H9 (cell line): Measurements from ENCODE around the gene MIPOL1. TPM values are rescaled to one million over a fixed set of nuclear protein-coding genes. Genes with fewer than 3 reads are reported as not detected.

Source experiments
- DNase-seq: peaks from one replicate; pipeline ENCODE4 v3.0.0-alpha.2; 2017
- H2AFZ ChIP-seq: one replicate; pipeline ENCODE4 v1.6.1; 2013; ENCODE audit warnings: mild to moderate bottlenecking, low read length, control low read depth, moderate library complexity
- H2AK5ac ChIP-seq: 2 replicates; pipeline ENCODE4 v1.6.1; 2013; ENCODE audit warnings: low read length, control low read depth, mixed read lengths; ENCODE audit not compliant: insufficient read length
- H2BK120ac ChIP-seq: one replicate; pipeline ENCODE4 v1.6.1; 2013; ENCODE audit warnings: low read depth, mild to moderate bottlenecking, low read length, control low read depth, inconsistent platforms; ENCODE audit not compliant: poor library complexity, severe bottlenecking
- H2BK12ac ChIP-seq: 2 replicates; pipeline ENCODE4 v1.6.1; 2013; ENCODE audit warnings: low read length, control low read depth, mixed read lengths, low read depth; ENCODE audit not compliant: insufficient read length
- H2BK15ac ChIP-seq: 2 replicates; pipeline ENCODE4 v1.6.1; 2013; ENCODE audit warnings: low read depth, low read length, control low read depth
- H2BK20ac ChIP-seq: one replicate; pipeline ENCODE4 v1.6.1; 2013; ENCODE audit warnings: low read depth, mild to moderate bottlenecking, low read length, control low read depth, inconsistent platforms; ENCODE audit not compliant: poor library complexity, severe bottlenecking
- H2BK5ac ChIP-seq: 2 replicates; pipeline ENCODE4 v1.6.1; 2013; ENCODE audit warnings: low read length, control low read depth, mixed read lengths; ENCODE audit not compliant: insufficient read length
- H3K14ac ChIP-seq: 2 replicates; pipeline ENCODE4 v1.6.1; 2013; ENCODE audit warnings: low read length, control low read depth; ENCODE audit not compliant: insufficient read depth
- H3K18ac ChIP-seq: 2 replicates; pipeline ENCODE4 v1.6.1; 2013; ENCODE audit warnings: low read depth, mild to moderate bottlenecking, mixed read lengths, low read length, control low read depth; ENCODE audit not compliant: insufficient read length
- H3K23ac ChIP-seq: 2 replicates; pipeline ENCODE4 v1.6.1; 2013; ENCODE audit warnings: low read length, control low read depth, mixed read lengths, low read depth; ENCODE audit not compliant: insufficient read length
- H3K23me2 ChIP-seq: 2 replicates; pipeline ENCODE4 v1.6.1; 2013; ENCODE audit warnings: low read depth, mild to moderate bottlenecking, mixed read lengths, low read length, control low read depth; ENCODE audit not compliant: insufficient read length, poor library complexity, severe bottlenecking
- H3K27ac ChIP-seq: 2 replicates; pipeline ENCODE4 v1.5.1; 2013; ENCODE audit warnings: low read length, control low read depth, mixed read lengths, low read depth; ENCODE audit not compliant: insufficient read length
- H3K27me3 ChIP-seq: 2 replicates; pipeline ENCODE4 v1.6.1; 2013; ENCODE audit warnings: low read length, control low read depth, inconsistent platforms; ENCODE audit not compliant: insufficient read depth
- H3K4ac ChIP-seq: 2 replicates; pipeline ENCODE4 v1.6.1; 2013; ENCODE audit warnings: low read depth, mild to moderate bottlenecking, control low read depth, inconsistent platforms, low read length, moderate library complexity
- H3K4me1 ChIP-seq: 2 replicates; pipeline ENCODE4 v1.6.1; 2013; ENCODE audit warnings: low read length, control low read depth, inconsistent platforms; ENCODE audit not compliant: insufficient read depth
- H3K4me2 ChIP-seq: 2 replicates; pipeline ENCODE4 v1.6.1; 2013; ENCODE audit warnings: low read length, control low read depth, mixed read lengths; ENCODE audit not compliant: insufficient read length, insufficient read depth
- H3K56ac ChIP-seq: 2 replicates; pipeline ENCODE4 v1.6.1; 2013; ENCODE audit warnings: low read depth, mild to moderate bottlenecking, mixed read lengths, low read length, control low read depth; ENCODE audit not compliant: insufficient read length
- H3K79me1 ChIP-seq: 2 replicates; pipeline ENCODE4 v1.6.1; 2013; ENCODE audit warnings: low read depth, mild to moderate bottlenecking, moderate library complexity, low read length, control low read depth, inconsistent platforms; ENCODE audit not compliant: insufficient read depth, poor library complexity, severe bottlenecking
- H3K79me2 ChIP-seq: 2 replicates; pipeline ENCODE4 v1.6.1; 2013; ENCODE audit warnings: low read length, control low read depth, inconsistent platforms; ENCODE audit not compliant: insufficient read depth
- H3K9ac ChIP-seq: 2 replicates; pipeline ENCODE4 v1.6.1; 2013; ENCODE audit warnings: low read length, control low read depth, mixed read lengths; ENCODE audit not compliant: insufficient read length; ENCODE audit errors: extremely low read depth
- H3K9me3 ChIP-seq: one replicate; pipeline ENCODE4 v1.6.1; 2013; ENCODE audit warnings: low read depth, low read length, inconsistent platforms; ENCODE audit not compliant: control insufficient read depth
- H3T11ph ChIP-seq: one replicate; pipeline ENCODE4 v1.6.1; 2013; ENCODE audit warnings: mild to moderate bottlenecking, low read length, control low read depth, inconsistent platforms
- H4K20me1 ChIP-seq: one replicate; pipeline ENCODE4 v1.6.1; 2013; ENCODE audit not compliant: control insufficient read depth, insufficient read length, insufficient read depth
- H4K5ac ChIP-seq: 2 replicates; pipeline ENCODE4 v1.6.1; 2013; ENCODE audit warnings: low read depth, mild to moderate bottlenecking, mixed read lengths, low read length, control low read depth; ENCODE audit not compliant: insufficient read length
- H4K8ac ChIP-seq: replicated peaks from 2 replicates; pipeline ENCODE4 v1.6.1; 2013; ENCODE audit warnings: low read length, control low read depth, mixed read lengths, low read depth; ENCODE audit not compliant: insufficient read length
- H4K91ac ChIP-seq: 2 replicates; pipeline ENCODE4 v1.6.1; 2013; ENCODE audit warnings: low read depth, mild to moderate bottlenecking, moderate library complexity, mixed read lengths, low read length, control low read depth; ENCODE audit not compliant: insufficient read length
- H3K27ac Mint-ChIP-seq, 3 experiments: 2 replicates in 2 of 3; 3 replicates in 1 of 3; pipeline ENCODE4 v1.8.0; 2020 to 2021; ENCODE audit warnings: mixed read lengths in 3 of 3, mild to moderate bottlenecking in 1 of 3, moderate library complexity in 1 of 3
- H3K27me3 Mint-ChIP-seq: 2 replicates; pipeline ENCODE4 v1.8.0; 2021; ENCODE audit warnings: low read depth, mild to moderate bottlenecking, moderate library complexity, mixed read lengths
- H3K36me3 Mint-ChIP-seq, 3 experiments: 2 replicates in 2 of 3; 3 replicates in 1 of 3; pipeline ENCODE4 v1.8.0; 2020 to 2021; ENCODE audit warnings: low read depth in 3 of 3, mixed read lengths in 3 of 3; ENCODE audit not compliant: insufficient read depth in 1 of 3
- H3K4me1 Mint-ChIP-seq, 2 experiments: 2 replicates each; pipeline ENCODE4 v1.8.0; 2020; ENCODE audit warnings: mixed read lengths in 2 of 2
- H3K4me3 Mint-ChIP-seq, 2 experiments: 2 replicates in 1 of 2; 3 replicates in 1 of 2; pipeline ENCODE4 v1.8.0; 2020 to 2021; ENCODE audit warnings: mild to moderate bottlenecking in 2 of 2, mixed read lengths in 2 of 2, moderate library complexity in 1 of 2
- H3K9me3 Mint-ChIP-seq, 2 experiments: 2 replicates in 1 of 2; 3 replicates in 1 of 2; pipeline ENCODE4 v1.8.0; 2020; ENCODE audit warnings: mild to moderate bottlenecking in 2 of 2, mixed read lengths in 2 of 2, moderate library complexity in 1 of 2
- CTCF ChIP-seq: fragments of 200-600 bp; sonication (generic); conservative IDR thresholded peaks from 3 replicates; pipeline ENCODE4 v1.8.0; 2021; ENCODE audit warnings: antibody characterized with exemption, mild to moderate bottlenecking
- WGBS: extraction: QIAGEN DNeasy Blood & Tissue Kit; methylation state at CpG from one replicate; pipeline ENCODE4 v1.1.7; 2013; ENCODE audit warnings: missing lambda C conversion rate, low lambda C conversion rate, mixed read lengths; ENCODE audit not compliant: insufficient read length; ENCODE audit errors: extremely low coverage; 5-methylcytosine and 5-hydroxymethylcytosine counted together
- total RNA-seq: library from RNA; stranded (reverse); gene quantifications from 2 replicates; pipeline ENCODE4 v1.2.1, GENCODE V29; 2021

The MIPOL1 gene
- total RNA-seq, 1 experiment from 2014 or later, result 15.6 TPM

- no peaks in the 10 kb centered on the region for H3K79me2 ChIP-seq
- H3K79me1 ChIP-seq, result no peaks in the 10 kb centered on the region
- no peaks in the 10 kb centered on the region for H3K23me2 ChIP-seq
- no peak overlapping the region for H4K5ac ChIP-seq
- H3K27me3 Mint-ChIP-seq, result no peaks in the 10 kb centered on the region
- no peak overlapping the region for H2BK5ac ChIP-seq
- H3K4me1 ChIP-seq, result no peaks in the 10 kb centered on the region
- H2BK12ac ChIP-seq, result no peak overlapping the region
- H3K27ac ChIP-seq, result no peak overlapping the region
- no peak overlapping the region for H3K14ac ChIP-seq
- H2BK15ac ChIP-seq, result no peak overlapping the region
- H3K27me3 ChIP-seq, result no peaks in the 10 kb centered on the region
- WGBS, result no CpG with 5 or more reads among the region's 1 CpG
- H3K27ac Mint-ChIP-seq, result peak overlapping the region in 1 of 3 experiments; percentile 66; a peak in 1 of 7 replicates
- H3K56ac ChIP-seq, result no peak overlapping the region
- H3K4me1 Mint-ChIP-seq, result peaks cover 2 to 7% of the 10 kb centered on the region in 2 experiments; a peak in 3 of 4 replicates
- H2AFZ ChIP-seq, result no peak overlapping the region
- H3K18ac ChIP-seq, result no peak overlapping the region
- H3K9me3 Mint-ChIP-seq, result peaks cover 0 to 7% of the 10 kb centered on the region in 2 experiments; a peak in 2 of 5 replicates
- no peak for TF ChIP-seq CTCF
- no peak overlapping the region for H4K8ac ChIP-seq
- no peak overlapping the region for H3T11ph ChIP-seq
- no peak overlapping the region for H4K91ac ChIP-seq
- H3K9me3 ChIP-seq, result no peaks in the 10 kb centered on the region
- no peak overlapping the region for H3K9ac ChIP-seq
- H2BK120ac ChIP-seq, result no peak overlapping the region
- no peak for DNase-seq
- no peak overlapping the region for H2AK5ac ChIP-seq
- no peak overlapping the region for H3K4me3 Mint-ChIP-seq
- no peak overlapping the region for H2BK20ac ChIP-seq
- H3K4ac ChIP-seq, result no peak overlapping the region
- no peak overlapping the region for H3K23ac ChIP-seq
- peaks cover 0 to 10% (median 4%) of the 10 kb centered on the region in 3 experiments; a peak in 2 of 7 replicates for H3K36me3 Mint-ChIP-seq
- H3K4me2 ChIP-seq, result no peak overlapping the region
- H4K20me1 ChIP-seq, result no peaks in the 10 kb centered on the region
These were observed 44.7 kb upstream of the MIPOL1 start for GRCh38 chr14:37153005-37153404.
